CD4-positive, alpha-beta memory T cell (primary cell): ENCODE measurements around the gene TSHZ3. TPM values are rescaled to one million over a fixed set of nuclear protein-coding genes. Genes with fewer than 3 reads are reported as not detected.
A peak's percentile ranks its signal among the peaks of the same experiment; 100 is the strongest.

Experiments used
- CTCF ChIA-PET: fragments of 350-600 bp; sonication (Branson Sonifier 250); formaldehyde crosslinking; loops from one replicate; lab custom pipeline; 2021; ENCODE audit warnings: inconsistent platforms; ENCODE audit not compliant: partially characterized antibody; lab: Charles Lee
- POLR2A ChIA-PET: fragments of 350-600 bp; sonication (Branson Sonifier 250); formaldehyde crosslinking; loops from one replicate; lab custom pipeline; 2021; ENCODE audit not compliant: partially characterized antibody; lab: Charles Lee
- DNase-seq, 5 donors: peaks; one replicate each; pipeline versions ENCODE4 v3.0.0 to v3.0.0-alpha.2; 2020 to 2022; ENCODE audit warnings: mixed read lengths in 1 of 5
- H3K27ac ChIP-seq: one replicate; pipeline ENCODE4 v1.7.0; 2013; ENCODE audit warnings: low read depth, low read length
- H3K27me3 ChIP-seq: 2 replicates; pipeline ENCODE4 v1.7.0; 2013; ENCODE audit warnings: mild to moderate bottlenecking, low read length, moderate library complexity; ENCODE audit not compliant: insufficient read depth
- H3K36me3 ChIP-seq: 2 replicates; pipeline ENCODE4 v1.7.0; 2013; ENCODE audit warnings: mild to moderate bottlenecking, low read length, moderate library complexity; ENCODE audit not compliant: insufficient read depth
- H3K4me1 ChIP-seq: 2 replicates; pipeline ENCODE4 v1.7.0; 2013; ENCODE audit warnings: mild to moderate bottlenecking, low read length, moderate library complexity; ENCODE audit not compliant: insufficient read depth
- H3K4me3 ChIP-seq, 2 donors: one replicate each; pipeline ENCODE4 v1.7.0; 2013; ENCODE audit warnings: low read length in 2 of 2, mild to moderate bottlenecking in 1 of 2
- H3K9me3 ChIP-seq, 2 donors: one replicate each; pipeline ENCODE4 v1.7.0; 2013; ENCODE audit warnings: low read length in 2 of 2, control low read depth in 1 of 2; ENCODE audit not compliant: control insufficient read depth in 1 of 2
- H3K27ac Mint-ChIP-seq, 7 donors: one replicate each; pipeline ENCODE4 v1.8.0; 2020 to 2021; ENCODE audit warnings: mixed read lengths in 7 of 7, mild to moderate bottlenecking in 6 of 7, inconsistent platforms in 3 of 7, moderate library complexity in 3 of 7
- H3K27me3 Mint-ChIP-seq, 2 donors: one replicate each; pipeline ENCODE4 v1.8.0; 2020 to 2021; ENCODE audit warnings: mixed read lengths in 2 of 2
- H3K36me3 Mint-ChIP-seq, 2 donors: one replicate each; pipeline ENCODE4 v1.8.0; 2020 to 2021; ENCODE audit warnings: mixed read lengths in 2 of 2, inconsistent platforms in 1 of 2, mild to moderate bottlenecking in 1 of 2
- H3K4me1 Mint-ChIP-seq, 4 donors: one replicate each; pipeline ENCODE4 v1.8.0; 2020 to 2021; ENCODE audit warnings: mixed read lengths in 4 of 4, mild to moderate bottlenecking in 1 of 4
- H3K4me3 Mint-ChIP-seq, 8 donors: one replicate each; pipeline ENCODE4 v1.8.0; 2020 to 2021; ENCODE audit warnings: mixed read lengths in 8 of 8, mild to moderate bottlenecking in 7 of 8, moderate library complexity in 6 of 8, inconsistent platforms in 3 of 8
- H3K9me3 Mint-ChIP-seq, 8 donors: one replicate each; pipeline ENCODE4 v1.8.0; 2020 to 2021; ENCODE audit warnings: mixed read lengths in 8 of 8, mild to moderate bottlenecking in 5 of 8, inconsistent platforms in 3 of 8, moderate library complexity in 1 of 8
- intact Hi-C: fragments of 100-400 bp; cut with micrococcal nuclease; formaldehyde crosslinking; loops from one replicate; pipeline ENCODE4 v1.15.1; 2023
- polyA plus RNA-seq, 2 donors: library from polyadenylated mRNA; unstranded; fragments of 300-500 nt; fragmentation: Illumina TruSeq; gene quantifications; one replicate each; pipeline ENCODE4 v1.2.3, GENCODE V29; 2021
- total RNA-seq, 2 experiments: library from RNA; stranded (reverse); gene quantifications; one replicate each; pipeline ENCODE4 v1.2.3, GENCODE V29; 2021

Gene TSHZ3
- total and polyA plus RNA-seq, 4 experiments from 2014 or later: 0.24 to 0.57 (median 0.36) TPM

DNA sequence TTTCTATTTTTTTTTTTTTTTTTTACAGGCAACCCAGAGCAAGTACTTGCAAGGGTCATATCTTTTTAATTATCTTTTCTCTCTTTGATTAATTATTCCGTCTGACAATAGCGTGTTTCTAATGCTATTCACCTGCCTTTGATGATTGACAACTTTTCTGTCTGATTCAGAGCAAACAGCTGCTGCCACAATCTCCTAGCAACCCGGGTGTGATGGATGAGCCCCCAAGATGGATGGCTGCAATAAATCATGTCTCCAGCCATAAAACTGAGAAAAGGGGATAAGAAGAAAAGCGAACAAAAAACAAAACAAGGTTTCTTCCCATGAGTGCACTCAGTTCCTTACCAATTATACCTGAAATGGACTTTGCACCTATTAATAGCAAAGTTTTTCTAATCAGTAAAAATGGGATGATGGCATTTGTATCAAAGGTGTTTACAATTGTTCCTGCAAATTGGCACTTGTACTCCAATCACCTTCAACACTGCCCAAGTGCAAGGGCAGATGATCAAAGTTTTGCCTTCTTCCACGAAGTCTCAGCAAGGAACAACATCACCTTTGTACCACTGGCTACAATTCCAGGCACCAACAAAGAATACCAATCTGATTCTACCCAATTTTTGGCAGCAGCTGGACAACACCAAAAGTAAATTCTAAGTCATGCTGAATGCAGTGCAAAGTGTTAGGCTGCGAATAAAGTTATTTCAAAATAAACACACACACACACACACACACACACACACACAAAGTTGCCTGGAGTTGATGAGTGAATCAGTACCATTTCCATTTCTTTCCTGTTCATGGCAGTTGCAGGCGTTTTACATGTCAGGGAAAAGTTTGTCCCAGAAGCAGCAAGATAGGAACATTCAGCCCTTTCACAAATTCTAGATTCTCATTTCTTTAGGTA lies 12.0 kb downstream of the TSHZ3 start:
- CTCF ChIA-PET: interaction anchor here (1.1 to 1.6 kb wide), 4 partner anchors 17 to 283 kb away, joined by 3 to 7 read pairs (median 4); no protein-coding TSS in a partner anchor
- H3K27ac Mint-ChIP-seq: peak overlapping the region in 1 of 7 donors; percentile 59

DNA sequence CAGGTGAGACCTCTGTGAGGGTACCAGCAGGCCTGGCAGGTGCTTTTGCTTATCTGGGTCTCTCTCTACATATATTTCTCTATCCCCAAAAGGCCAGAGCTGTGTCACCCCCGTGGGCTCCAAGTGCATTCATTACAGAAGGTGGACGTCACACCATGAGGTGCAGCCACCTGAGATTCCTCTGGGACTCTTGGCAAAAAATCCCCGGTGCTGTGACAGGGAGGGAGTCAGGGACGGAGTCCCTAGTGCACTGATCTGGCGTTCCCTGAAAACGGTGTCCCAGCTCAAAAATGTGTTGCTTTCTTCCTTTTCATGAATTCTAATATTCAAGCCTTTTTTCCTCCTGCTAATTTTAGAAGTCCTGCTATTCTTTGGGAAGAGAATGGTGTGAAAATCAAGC lies 13.5 kb downstream of the TSHZ3 start:
- CTCF ChIA-PET: no interaction called here

More for the DNA sequence above, 12.0 kb downstream of the TSHZ3 start:
- H3K4me3 Mint-ChIP-seq: no peak overlapping the region
- POLR2A ChIA-PET: interaction anchor here (1.4 kb wide), 1 partner anchor 9 kb away, joined by 6 read pairs; no protein-coding TSS in a partner anchor
- H3K27me3 ChIP-seq: no peaks in the 10 kb centered on the region
- H3K27me3 Mint-ChIP-seq: peaks cover 1 to 4% of the 10 kb centered on the region in 2 donors
- intact Hi-C loops: no loop called here
- H3K36me3 Mint-ChIP-seq: no peaks in the 10 kb centered on the region
- H3K36me3 ChIP-seq: no peaks in the 10 kb centered on the region
- H3K4me3 ChIP-seq: no peak overlapping the region
- H3K4me1 Mint-ChIP-seq: peaks cover 20 to 40% (median 31%) of the 10 kb centered on the region in 4 donors
- no peak for DNase-seq
- peaks cover 30% of the 10 kb centered on the region for H3K4me1 ChIP-seq
- H3K9me3 Mint-ChIP-seq: peaks cover 0 to 4% (median 0%) of the 10 kb centered on the region in 8 donors
- no peak overlapping the region for H3K27ac ChIP-seq
- H3K9me3 ChIP-seq: no peaks in the 10 kb centered on the region

DNA sequence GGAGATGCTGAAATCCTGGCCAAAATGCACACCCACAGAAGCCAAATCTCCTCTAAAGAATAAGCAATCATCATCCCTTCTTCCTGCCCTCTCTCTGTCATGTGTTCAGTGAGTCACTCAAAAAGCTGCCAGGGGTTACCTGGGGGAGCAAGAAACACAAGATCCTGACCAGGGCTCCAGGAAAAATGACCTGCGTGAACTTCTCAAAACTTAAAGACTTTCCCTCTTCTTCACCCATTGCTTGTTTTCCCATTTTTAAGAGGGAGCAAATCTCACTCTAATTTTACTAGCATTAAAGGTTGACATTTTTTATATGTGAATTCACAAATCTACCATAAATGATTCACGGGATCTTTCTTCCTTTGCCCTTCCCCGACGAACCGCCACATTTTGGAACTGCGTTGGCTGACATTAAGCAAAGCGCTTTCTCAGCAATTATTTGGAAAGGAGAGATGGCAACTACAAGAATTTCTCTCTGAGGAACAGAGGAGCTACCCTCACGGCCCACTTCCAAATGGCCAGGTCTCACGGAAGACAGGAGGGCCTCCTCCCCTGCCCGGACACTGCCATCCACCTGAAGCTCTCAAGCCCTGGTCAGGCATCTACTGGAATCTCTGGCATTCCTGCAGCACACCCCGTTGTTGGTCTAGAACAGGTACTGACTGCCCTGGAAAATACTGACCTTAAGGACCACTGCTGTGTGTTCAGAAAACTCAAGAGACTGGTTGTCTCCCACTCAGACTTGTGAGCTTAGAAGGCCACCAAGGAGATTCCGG lies 14.2 kb downstream of the TSHZ3 start:
- peaks cover 12% of the 10 kb centered on the region for H3K4me1 ChIP-seq
- Mint-ChIP-seq H3K36me3 (no peaks in the 10 kb centered on the region), H3K4me3 (no peak overlapping the region), H3K27ac (no peak overlapping the region), H3K9me3 (peaks cover 0 to 1% (median 0%) of the 10 kb centered on the region in 8 donors), H3K4me1 (peaks cover 7 to 23% (median 14%) of the 10 kb centered on the region in 4 donors), H3K27me3 (peaks cover 0 to 4% of the 10 kb centered on the region in 2 donors)
- no peaks in the 10 kb centered on the region for H3K9me3 ChIP-seq
- no peak for DNase-seq
- H3K4me3 ChIP-seq: no peak overlapping the region
- ChIA-PET POLR2A (no interaction called here), CTCF (no interaction called here)
- H3K27ac ChIP-seq: no peak overlapping the region
- H3K27me3 ChIP-seq: no peaks in the 10 kb centered on the region
- intact Hi-C loops: no loop called here
- no peaks in the 10 kb centered on the region for H3K36me3 ChIP-seq

More for the DNA sequence above, 13.5 kb downstream of the TSHZ3 start:
- H3K27ac Mint-ChIP-seq: no peak overlapping the region
- H3K9me3 ChIP-seq: no peaks in the 10 kb centered on the region
- H3K27me3 Mint-ChIP-seq: peaks cover 0 to 4% of the 10 kb centered on the region in 2 donors
- H3K27ac ChIP-seq: no peak overlapping the region
- no peak for DNase-seq
- POLR2A ChIA-PET: no interaction called here
- H3K36me3 Mint-ChIP-seq: no peaks in the 10 kb centered on the region
- intact Hi-C loops: no loop called here
- peaks cover 13 to 30% (median 21%) of the 10 kb centered on the region in 4 donors for H3K4me1 Mint-ChIP-seq
- H3K27me3 ChIP-seq: no peaks in the 10 kb centered on the region
- H3K4me1 ChIP-seq: peaks cover 18% of the 10 kb centered on the region
- peaks cover 0 to 4% (median 0%) of the 10 kb centered on the region in 8 donors for H3K9me3 Mint-ChIP-seq
- no peak overlapping the region for H3K4me3 Mint-ChIP-seq
- H3K4me3 ChIP-seq: no peak overlapping the region
- no peaks in the 10 kb centered on the region for H3K36me3 ChIP-seq

DNA sequence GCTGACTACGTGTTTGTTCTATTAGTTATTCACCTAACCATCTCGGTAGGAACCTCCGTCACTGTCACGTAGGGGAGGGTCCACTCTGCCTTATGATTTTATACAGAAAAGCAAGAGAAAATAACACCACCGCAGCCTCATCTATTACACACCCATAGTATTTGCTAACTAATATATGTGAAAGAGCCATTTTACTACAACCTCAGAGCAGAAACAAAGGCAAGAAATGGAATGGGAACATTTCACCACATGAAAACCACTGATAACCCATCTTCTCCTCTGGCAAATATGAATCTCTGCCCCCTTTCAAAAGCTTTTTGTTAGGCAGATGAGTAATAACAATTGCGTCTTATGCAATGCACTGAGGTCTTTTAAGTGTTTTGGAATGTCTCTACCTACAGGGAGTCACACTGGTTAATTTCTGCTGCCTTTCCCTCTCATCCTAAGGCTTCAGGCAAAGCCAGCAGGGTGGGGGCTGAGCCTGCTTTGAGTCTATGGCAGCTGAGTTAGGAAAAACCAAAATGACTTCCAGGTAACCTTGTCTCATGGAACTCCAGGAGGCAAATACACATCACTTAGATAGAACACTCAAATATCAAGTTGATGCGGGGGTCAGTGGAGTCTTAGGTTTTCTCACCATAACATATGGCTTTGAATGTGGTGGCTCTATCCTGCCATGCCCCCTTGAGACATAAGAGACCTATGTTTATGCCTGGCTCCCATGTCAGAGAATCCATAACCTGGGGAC lies 15.0 kb downstream of the TSHZ3 start:
- H3K27ac ChIP-seq: no peak overlapping the region
- H3K4me1 ChIP-seq: peaks cover 4% of the 10 kb centered on the region
- no peaks in the 10 kb centered on the region for H3K9me3 Mint-ChIP-seq
- H3K36me3 ChIP-seq: no peaks in the 10 kb centered on the region
- CTCF ChIA-PET: no interaction called here
- no peaks in the 10 kb centered on the region for H3K36me3 Mint-ChIP-seq
- H3K27ac Mint-ChIP-seq: peak overlapping the region in 1 of 7 donors; percentile 43
- H3K27me3 Mint-ChIP-seq: peaks cover 0 to 4% of the 10 kb centered on the region in 2 donors
- no peak for DNase-seq
- no peaks in the 10 kb centered on the region for H3K9me3 ChIP-seq
- POLR2A ChIA-PET: no interaction called here
- H3K27me3 ChIP-seq: no peaks in the 10 kb centered on the region
- intact Hi-C loops: no loop called here
- peaks cover 2 to 16% (median 7%) of the 10 kb centered on the region in 4 donors for H3K4me1 Mint-ChIP-seq
- H3K4me3 Mint-ChIP-seq: no peak overlapping the region
- no peak overlapping the region for H3K4me3 ChIP-seq

DNA sequence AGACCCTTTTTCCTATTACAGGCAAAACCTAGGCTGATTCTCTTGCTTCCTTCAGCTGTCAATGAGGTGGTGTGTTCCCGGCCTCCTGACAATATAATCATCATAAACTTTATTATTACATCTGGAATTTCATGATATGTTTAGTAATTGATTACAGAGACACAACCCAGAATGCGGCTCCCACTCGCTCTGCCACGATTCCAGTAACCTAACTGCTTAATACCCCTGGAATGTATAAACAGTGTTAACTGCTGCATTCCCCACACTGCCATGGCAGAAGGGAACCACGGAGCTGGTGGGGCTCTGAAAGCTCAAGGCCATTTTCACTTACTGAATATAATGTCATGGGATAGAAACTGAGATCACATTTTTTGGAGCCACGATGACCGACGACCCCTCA lies 17.1 kb downstream of the TSHZ3 start:
- Histone ChIP-seq H3K9me3 (no peaks in the 10 kb centered on the region), H3K4me3 (no peak overlapping the region), H3K36me3 (no peaks in the 10 kb centered on the region), H3K27me3 (no peaks in the 10 kb centered on the region), H3K27ac (no peak overlapping the region), H3K4me1 (no peaks in the 10 kb centered on the region)
- DNase-seq: no peak
- H3K9me3 Mint-ChIP-seq: no peaks in the 10 kb centered on the region
- peaks cover 0 to 4% of the 10 kb centered on the region in 2 donors for H3K27me3 Mint-ChIP-seq
- no peak overlapping the region for H3K4me3 Mint-ChIP-seq
- intact Hi-C loops: no loop called here
- H3K4me1 Mint-ChIP-seq: peaks cover 0 to 7% (median 4%) of the 10 kb centered on the region in 4 donors
- H3K36me3 Mint-ChIP-seq: no peaks in the 10 kb centered on the region
- no peak overlapping the region for H3K27ac Mint-ChIP-seq
- ChIA-PET POLR2A (no interaction called here), CTCF (no interaction called here)

DNA sequence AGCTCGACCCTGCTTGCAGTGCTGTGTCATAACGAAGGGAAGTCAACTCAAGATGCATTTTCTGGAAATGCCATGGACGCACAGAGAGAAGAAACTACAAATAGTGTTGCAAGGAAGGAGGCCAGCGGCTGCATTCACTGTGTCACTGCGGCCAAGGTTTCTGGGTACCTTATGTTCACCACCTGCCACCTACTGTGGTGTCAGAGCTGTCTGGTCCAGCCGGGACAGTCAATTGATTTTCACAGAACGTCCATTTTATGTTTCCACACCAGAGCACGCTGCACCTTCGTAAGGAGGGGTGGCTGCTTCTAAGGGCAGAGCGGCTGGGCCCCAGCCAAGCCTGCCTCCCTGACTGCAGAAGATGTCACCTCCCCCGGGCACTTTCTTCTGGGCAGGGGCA lies 17.7 kb downstream of the TSHZ3 start:
- no peaks in the 10 kb centered on the region for H3K36me3 ChIP-seq
- no peak overlapping the region for H3K4me3 ChIP-seq
- ChIA-PET CTCF (no interaction called here), POLR2A (no interaction called here)
- H3K4me1 ChIP-seq: no peaks in the 10 kb centered on the region
- no peak for DNase-seq
- Mint-ChIP-seq H3K4me1 (peaks cover 0 to 7% (median 4%) of the 10 kb centered on the region in 4 donors), H3K27ac (no peak overlapping the region), H3K4me3 (no peak overlapping the region), H3K9me3 (no peaks in the 10 kb centered on the region), H3K27me3 (peaks cover 0 to 4% of the 10 kb centered on the region in 2 donors), H3K36me3 (no peaks in the 10 kb centered on the region)
- intact Hi-C loops: no loop called here
- H3K9me3 ChIP-seq: no peaks in the 10 kb centered on the region
- H3K27me3 ChIP-seq: no peaks in the 10 kb centered on the region
- H3K27ac ChIP-seq: no peak overlapping the region
